Trophoblast cell (in vitro differentiated cells and primary cell): Measurements from ENCODE around the gene MFAP5.

ENCODE experiments used
- DNase-seq, 2 donors: peaks; one replicate each; pipeline ENCODE4 v3.0.0-alpha.2; 2016
- H2AFZ ChIP-seq: 2 replicates; pipeline ENCODE4 v1.6.1; 2013; ENCODE audit warnings: low read length, moderate library complexity, mild to moderate bottlenecking; ENCODE audit not compliant: insufficient read depth, poor library complexity
- H2AK5ac ChIP-seq: 2 replicates; pipeline ENCODE4 v1.6.1; 2013; ENCODE audit warnings: mild to moderate bottlenecking, low read length
- H2BK120ac ChIP-seq: 2 replicates; pipeline ENCODE4 v1.6.1; 2013; ENCODE audit warnings: low read length, mild to moderate bottlenecking, moderate library complexity; ENCODE audit not compliant: insufficient read depth, poor library complexity
- H2BK12ac ChIP-seq: 2 replicates; pipeline ENCODE4 v1.6.1; 2013; ENCODE audit warnings: mild to moderate bottlenecking, low read length, moderate library complexity
- H2BK5ac ChIP-seq: 2 replicates; pipeline ENCODE4 v1.6.1; 2013; ENCODE audit warnings: low read length, low read depth, moderate library complexity, mild to moderate bottlenecking; ENCODE audit not compliant: poor library complexity
- H3K14ac ChIP-seq: 2 replicates; pipeline ENCODE4 v1.6.1; 2013; ENCODE audit warnings: mild to moderate bottlenecking, low read length
- H3K18ac ChIP-seq: 2 replicates; pipeline ENCODE4 v1.6.1; 2013; ENCODE audit warnings: mild to moderate bottlenecking, low read length
- H3K23ac ChIP-seq: 2 replicates; pipeline ENCODE4 v1.6.1; 2013; ENCODE audit warnings: low read length
- H3K27ac ChIP-seq: 2 replicates; pipeline ENCODE4 v1.5.1; 2013; ENCODE audit warnings: low read depth, mild to moderate bottlenecking, inconsistent platforms, low read length, moderate library complexity
- H3K27me3 ChIP-seq: 2 replicates; pipeline ENCODE4 v1.6.1; 2013; ENCODE audit warnings: inconsistent platforms, mild to moderate bottlenecking, low read length, moderate library complexity; ENCODE audit not compliant: insufficient read depth
- H3K36me3 ChIP-seq, 2 experiments: 1 replicate in 1 of 2; 2 replicates in 1 of 2; pipeline ENCODE4 v1.6.1; 2013; ENCODE audit warnings: low read length in 2 of 2, mild to moderate bottlenecking in 2 of 2, moderate library complexity in 1 of 2; ENCODE audit not compliant: insufficient read depth in 2 of 2, control insufficient read depth in 1 of 2
- H3K4ac ChIP-seq: 2 replicates; pipeline ENCODE4 v1.6.1; 2013; ENCODE audit warnings: low read depth, mild to moderate bottlenecking, low read length, moderate library complexity
- H3K4me1 ChIP-seq, 2 experiments: 1 replicate in 1 of 2; 2 replicates in 1 of 2; pipeline ENCODE4 v1.6.1; 2013; ENCODE audit warnings: low read length in 2 of 2, mild to moderate bottlenecking in 2 of 2, moderate library complexity in 1 of 2; ENCODE audit not compliant: insufficient read depth in 2 of 2, control insufficient read depth in 1 of 2
- H3K4me2 ChIP-seq: 2 replicates; pipeline ENCODE4 v1.6.1; 2013; ENCODE audit warnings: inconsistent platforms, mild to moderate bottlenecking, low read length, moderate library complexity
- H3K4me3 ChIP-seq: 2 replicates; pipeline ENCODE4 v1.5.1; 2013; ENCODE audit warnings: mild to moderate bottlenecking, low read depth, low read length, inconsistent platforms
- H3K79me1 ChIP-seq: one replicate; pipeline ENCODE4 v1.6.1; 2013; ENCODE audit warnings: low read length
- H3K79me2 ChIP-seq: 2 replicates; pipeline ENCODE4 v1.6.1; 2013; ENCODE audit warnings: low read length, mild to moderate bottlenecking; ENCODE audit not compliant: control insufficient read depth, insufficient read depth, poor library complexity
- H3K9ac ChIP-seq: 2 replicates; pipeline ENCODE4 v1.6.1; 2013; ENCODE audit warnings: mild to moderate bottlenecking, low read length
- H3K9me3 ChIP-seq: 2 replicates; pipeline ENCODE4 v1.6.1; 2013; ENCODE audit warnings: low read depth, mild to moderate bottlenecking, control low read depth, inconsistent platforms, low read length; ENCODE audit not compliant: insufficient read depth
- H4K12ac ChIP-seq: 2 replicates; pipeline ENCODE4 v1.6.1; 2013; ENCODE audit warnings: low read depth, mild to moderate bottlenecking, low read length, moderate library complexity
- H4K8ac ChIP-seq: 2 replicates; pipeline ENCODE4 v1.6.1; 2013; ENCODE audit warnings: low read depth, mild to moderate bottlenecking, low read length, moderate library complexity
- H4K91ac ChIP-seq: one replicate; pipeline ENCODE4 v1.6.1; 2013; ENCODE audit warnings: low read depth, mild to moderate bottlenecking, low read length, moderate library complexity
- WGBS: extraction: QIAGEN DNeasy Blood & Tissue Kit; methylation state at CpG from one replicate; pipeline ENCODE4 v1.1.7; 2013; ENCODE audit warnings: missing lambda C conversion rate; ENCODE audit not compliant: insufficient read length, insufficient coverage; ENCODE audit errors: extremely low coverage; 5-methylcytosine and 5-hydroxymethylcytosine counted together

Gene MFAP5

DNA sequence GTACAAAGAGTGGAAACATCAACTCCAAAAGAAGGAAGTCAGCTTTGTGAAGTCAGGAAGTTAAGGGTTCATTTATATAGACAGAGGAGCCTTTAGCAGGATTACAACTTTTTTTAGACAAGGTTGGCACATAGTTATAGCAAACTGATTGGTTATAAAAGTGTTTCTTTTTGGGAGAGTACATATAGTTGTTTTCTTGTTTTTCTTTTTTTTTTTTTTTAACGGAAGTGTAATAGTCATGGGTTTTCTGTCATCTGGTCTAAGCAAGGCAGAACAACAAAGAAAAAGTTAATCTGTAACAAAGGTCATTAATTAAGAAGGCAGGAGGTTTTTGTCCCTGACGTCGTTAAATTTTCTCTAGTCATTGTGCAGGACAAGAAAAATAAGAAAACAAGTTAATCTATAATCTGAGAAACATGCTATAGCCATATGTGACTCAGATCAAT lies 13.0 kb upstream of the MFAP5 start:
- Histone ChIP-seq H2AFZ (no peak overlapping the region), H3K36me3 (no peaks in the 10 kb centered on the region), H2BK12ac (no peak overlapping the region), H3K79me2 (peaks cover 2% of the 10 kb centered on the region), H4K8ac (no peak overlapping the region), H3K4me3 (no peak overlapping the region), H3K9ac (no peak overlapping the region), H3K79me1 (peaks cover 35% of the 10 kb centered on the region), H2BK5ac (no peak overlapping the region), H3K27ac (no peak overlapping the region), H3K14ac (no peak overlapping the region), H3K9me3 (no peaks in the 10 kb centered on the region), H3K18ac (no peak overlapping the region), H3K27me3 (no peaks in the 10 kb centered on the region), H4K12ac (no peak overlapping the region), H2BK120ac (no peak overlapping the region), H3K4me1 (peaks cover 10 to 18% of the 10 kb centered on the region in 2 experiments), H3K4me2 (no peak overlapping the region), H2AK5ac (no peak overlapping the region), H4K91ac (no peak overlapping the region), H3K23ac (no peak overlapping the region), H3K4ac (no peak overlapping the region)
- WGBS, result no CpG with 5 or more reads among the region's 3 CpGs
- no peak for DNase-seq

DNA sequence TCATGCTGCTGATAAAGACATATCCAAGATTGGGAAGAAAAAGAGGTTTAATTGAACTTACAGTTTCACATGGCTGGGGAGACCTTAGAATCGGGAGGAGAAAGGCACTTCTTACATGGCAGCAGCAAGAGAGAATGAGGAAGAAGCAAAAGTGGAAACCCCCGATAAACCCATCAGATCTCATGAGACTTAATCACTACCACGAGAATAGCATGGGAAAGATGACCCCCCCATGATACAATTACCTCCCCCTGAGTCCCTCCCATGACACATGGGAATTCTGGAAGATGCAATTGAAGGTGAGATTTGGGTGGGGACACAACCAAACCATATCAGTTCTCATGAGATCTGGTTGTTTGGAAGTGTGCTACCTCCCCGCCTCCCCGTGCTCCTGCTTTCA lies 9.8 kb upstream of the MFAP5 start:
- no peaks in the 10 kb centered on the region for H3K27me3 ChIP-seq
- H3K23ac ChIP-seq, result no peak overlapping the region
- H3K9me3 ChIP-seq, result peaks cover 2% of the 10 kb centered on the region
- no peaks in the 10 kb centered on the region for H3K36me3 ChIP-seq
- H2BK5ac ChIP-seq, result no peak overlapping the region
- H3K4me3 ChIP-seq, result no peak overlapping the region
- peak in 1 of 2 donors; percentile 21 for DNase-seq
- H3K9ac ChIP-seq, result no peak overlapping the region
- H3K27ac ChIP-seq, result no peak overlapping the region
- H3K79me2 ChIP-seq, result no peaks in the 10 kb centered on the region
- H3K4me2 ChIP-seq, result no peak overlapping the region
- no peak overlapping the region for H2AK5ac ChIP-seq
- H3K18ac ChIP-seq, result no peak overlapping the region
- no peak overlapping the region for H4K91ac ChIP-seq
- H3K79me1 ChIP-seq, result peaks cover 12% of the 10 kb centered on the region
- H2AFZ ChIP-seq, result no peak overlapping the region
- WGBS, result no CpG with 5 or more reads among the region's 5 CpGs
- H4K12ac ChIP-seq, result no peak overlapping the region
- H3K14ac ChIP-seq, result no peak overlapping the region
- H3K4ac ChIP-seq, result no peak overlapping the region
- H4K8ac ChIP-seq, result no peak overlapping the region
- H2BK12ac ChIP-seq, result no peak overlapping the region
- peaks cover 0 to 7% of the 10 kb centered on the region in 2 experiments for H3K4me1 ChIP-seq
- H2BK120ac ChIP-seq, result no peak overlapping the region

DNA sequence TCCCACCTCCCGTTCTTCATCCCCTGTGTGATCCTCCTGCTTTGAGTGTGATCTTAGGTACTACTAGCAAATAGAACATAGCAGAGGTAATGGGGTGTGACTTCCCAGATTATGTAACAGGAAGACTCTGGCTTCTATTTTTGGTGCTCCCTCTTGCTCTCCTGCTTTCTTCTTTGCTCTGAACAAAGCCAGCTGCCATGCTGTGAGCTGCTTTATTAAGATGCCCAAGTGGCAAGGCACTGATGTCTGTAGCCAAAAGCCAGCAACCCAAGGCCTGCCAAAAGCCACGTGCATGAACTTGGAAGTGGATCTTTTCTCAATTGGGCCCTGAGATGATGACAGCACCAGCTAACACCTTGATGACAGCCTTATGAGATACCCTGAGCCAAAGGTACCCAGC lies 5.8 kb upstream of the MFAP5 start:
- Histone ChIP-seq H3K27me3 (no peaks in the 10 kb centered on the region), H3K79me1 (peaks cover 10% of the 10 kb centered on the region), H3K4me2 (no peak overlapping the region), H3K4me1 (peaks cover 8 to 9% of the 10 kb centered on the region in 2 experiments), H2BK5ac (no peak overlapping the region), H2BK12ac (peak overlapping the region; percentile 43), H3K4me3 (no peak overlapping the region), H3K36me3 (no peaks in the 10 kb centered on the region), H4K8ac (no peak overlapping the region), H3K4ac (no peak overlapping the region), H2AFZ (no peak overlapping the region), H3K14ac (no peak overlapping the region), H3K9ac (no peak overlapping the region), H3K18ac (no peak overlapping the region), H2BK120ac (no peak overlapping the region), H4K12ac (no peak overlapping the region), H2AK5ac (no peak overlapping the region), H3K9me3 (peaks cover 2% of the 10 kb centered on the region), H4K91ac (no peak overlapping the region), H3K27ac (no peak overlapping the region), H3K23ac (no peak overlapping the region), H3K79me2 (peaks cover 5% of the 10 kb centered on the region)
- no CpG with 5 or more reads among the region's 2 CpGs for WGBS
- DNase-seq, result no peak

DNA sequence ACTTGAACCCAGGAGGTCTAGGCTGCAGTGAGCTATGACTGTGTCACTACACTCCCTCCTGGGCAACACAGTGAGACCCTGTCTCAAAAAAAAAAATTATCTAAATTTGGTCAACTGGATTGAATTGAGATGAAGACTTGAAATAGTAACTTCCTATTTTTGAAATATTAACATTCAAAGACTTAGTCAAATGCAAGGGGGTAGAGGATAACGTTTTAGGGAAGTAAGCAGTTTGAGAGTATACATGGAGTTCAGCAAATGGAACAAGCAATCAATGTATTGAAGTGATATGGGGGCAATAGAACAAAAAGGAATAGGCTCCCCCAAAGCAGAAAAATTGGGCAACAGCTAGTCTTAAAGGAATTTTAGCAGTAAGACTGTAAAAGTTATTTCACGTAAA lies 4.6 kb upstream of the MFAP5 start:
- Histone ChIP-seq H3K18ac (no peak overlapping the region), H3K9me3 (peaks cover 2% of the 10 kb centered on the region), H3K36me3 (no peaks in the 10 kb centered on the region), H4K91ac (no peak overlapping the region), H3K4ac (no peak overlapping the region), H3K4me1 (peaks cover 8 to 11% of the 10 kb centered on the region in 2 experiments), H2AFZ (no peak overlapping the region), H2BK12ac (no peak overlapping the region), H3K4me3 (no peak overlapping the region), H3K4me2 (no peak overlapping the region), H3K14ac (no peak overlapping the region), H3K79me2 (peaks cover 7% of the 10 kb centered on the region), H2BK5ac (no peak overlapping the region), H2AK5ac (no peak overlapping the region), H4K12ac (no peak overlapping the region), H3K79me1 (peaks cover 18% of the 10 kb centered on the region), H4K8ac (no peak overlapping the region), H3K27me3 (no peaks in the 10 kb centered on the region), H3K9ac (no peak overlapping the region), H3K23ac (no peak overlapping the region), H2BK120ac (no peak overlapping the region), H3K27ac (no peak overlapping the region)
- DNase-seq, result no peak
- WGBS, result no CpG with 5 or more reads among the region's 2 CpGs
